Activated T-cell treated with anti-CD3 and anti-CD28 coated beads for 1 hour (primary cell): ENCODE data around the gene SLC7A4.
"Not testable (repeated sequence)": the region's sequence is repeated elsewhere in the genome, so short reads cannot be mapped to it uniquely, and the experiment has no call there.

Source experiments
- DNase-seq: peaks from one replicate; pipeline ENCODE4 v3.0.0-alpha.2; 2020; ENCODE audit warnings: low read depth

The SLC7A4 gene

DNA sequence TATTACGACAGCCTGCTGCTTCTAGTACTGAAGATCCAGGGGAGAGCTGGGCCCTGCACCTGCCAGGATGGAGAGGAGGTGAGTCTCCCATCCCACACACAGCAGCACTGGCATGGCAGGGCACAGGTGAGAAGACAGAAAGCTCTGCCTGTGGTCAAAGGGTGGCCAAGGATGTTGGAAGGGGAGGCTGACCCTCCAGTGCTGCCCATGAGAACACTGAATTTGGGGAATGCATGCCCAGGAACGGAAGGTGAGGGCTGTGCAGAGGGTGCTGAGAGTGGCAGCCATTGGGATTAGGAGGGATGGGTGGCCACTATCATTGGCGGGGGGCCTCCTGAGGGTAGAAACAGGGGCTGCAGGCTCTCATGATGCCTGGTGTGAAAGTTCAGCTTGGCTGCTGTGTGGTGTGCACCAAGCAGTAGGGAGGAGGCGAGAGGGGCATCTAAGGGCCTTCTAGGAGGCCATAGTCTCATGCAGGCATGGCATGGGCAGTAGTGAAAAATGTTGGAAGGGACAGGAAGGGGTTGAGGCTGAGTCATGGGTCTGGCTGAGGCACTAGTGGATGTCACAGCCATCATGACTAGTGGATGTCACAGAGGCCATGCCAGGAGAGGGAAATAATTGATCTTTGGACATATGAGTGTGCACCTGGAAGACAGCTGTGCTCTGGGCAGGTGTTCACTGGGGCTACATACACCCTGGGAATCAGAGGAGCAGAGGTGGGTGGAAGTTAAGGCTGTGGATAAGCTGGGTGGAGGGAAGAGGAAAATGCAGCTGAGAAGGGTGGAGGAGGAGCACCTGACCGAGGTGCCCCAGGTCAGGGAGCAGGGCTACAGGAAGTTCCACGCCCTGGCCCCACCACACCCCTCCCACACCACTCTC lies 10.9 kb upstream of the SLC7A4 start:
- no peak for DNase-seq

GRCh38 chr22:21041937-21042336 lies 9.6 kb upstream of the SLC7A4 start:
- DNase-seq = no peak

GRCh38 chr22:21039158-21039557 lies 6.8 kb upstream of the SLC7A4 start:
- not testable (repeated sequence) for DNase-seq

DNA sequence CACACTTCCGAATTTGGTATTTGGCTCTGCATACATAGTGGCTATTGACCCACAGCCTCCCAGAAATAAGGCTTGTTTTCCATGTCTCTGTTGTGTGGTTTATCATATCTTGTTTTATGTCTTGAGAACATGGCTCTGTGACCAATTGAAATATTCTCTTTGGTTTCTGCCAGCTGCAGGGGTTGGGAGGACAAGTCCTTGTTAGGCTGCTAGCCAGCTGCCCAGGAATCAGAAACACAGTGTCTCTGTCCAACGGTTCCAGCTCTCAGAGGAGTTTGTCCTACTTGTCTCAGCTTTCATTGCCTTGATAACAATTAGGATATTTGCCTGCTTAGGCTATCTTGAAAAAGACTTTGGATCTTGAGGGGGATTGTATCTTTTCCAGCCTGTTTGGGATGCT lies 6.0 kb upstream of the SLC7A4 start:
- no peak for DNase-seq

- no peak for DNase-seq
Measured at GRCh38 chr22:21034989-21035388, 2.6 kb upstream of the SLC7A4 start.

GRCh38 chr22:21033895-21034294 lies 1.5 kb upstream of the SLC7A4 start:
- no peak for DNase-seq

DNA sequence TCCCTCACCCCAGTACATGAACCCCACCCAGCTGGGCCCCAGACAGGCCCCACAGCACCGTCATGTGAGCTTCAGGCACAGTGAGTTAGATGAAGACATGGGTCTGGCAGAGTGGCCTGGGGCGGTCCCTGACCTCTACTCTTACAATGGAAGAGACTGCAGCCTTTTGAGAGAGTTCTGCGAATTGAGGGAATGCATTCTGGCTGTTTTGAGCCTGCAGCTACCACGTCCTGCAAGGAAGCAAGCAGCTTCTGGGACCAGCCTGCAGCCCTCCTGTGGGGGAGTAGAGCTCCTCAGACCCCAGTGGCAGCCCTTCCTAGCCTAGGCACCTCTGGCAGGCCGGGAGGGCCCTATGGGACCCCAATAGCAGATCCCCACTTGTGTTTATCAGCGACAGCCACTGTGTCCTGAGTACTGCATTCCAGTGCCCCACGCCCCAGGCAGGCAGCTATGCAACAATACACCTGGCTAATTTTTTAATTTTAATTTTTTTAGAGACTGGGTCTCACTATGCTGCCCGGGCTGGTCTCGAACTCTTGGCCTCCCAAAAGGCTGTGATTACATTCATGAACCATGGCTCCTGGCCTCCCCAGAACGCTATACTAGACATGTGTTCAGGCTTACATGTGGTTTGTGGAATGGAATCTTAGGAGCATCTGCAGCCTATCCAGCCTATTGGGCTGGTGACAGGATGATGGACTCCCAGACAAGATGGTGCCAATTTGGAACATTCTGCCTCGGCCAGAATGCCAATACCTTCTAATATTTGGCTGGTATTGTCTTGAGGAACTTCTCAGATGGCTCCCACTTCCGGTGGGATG lies 717 bp upstream of the SLC7A4 start:
- no peak for DNase-seq

DNA sequence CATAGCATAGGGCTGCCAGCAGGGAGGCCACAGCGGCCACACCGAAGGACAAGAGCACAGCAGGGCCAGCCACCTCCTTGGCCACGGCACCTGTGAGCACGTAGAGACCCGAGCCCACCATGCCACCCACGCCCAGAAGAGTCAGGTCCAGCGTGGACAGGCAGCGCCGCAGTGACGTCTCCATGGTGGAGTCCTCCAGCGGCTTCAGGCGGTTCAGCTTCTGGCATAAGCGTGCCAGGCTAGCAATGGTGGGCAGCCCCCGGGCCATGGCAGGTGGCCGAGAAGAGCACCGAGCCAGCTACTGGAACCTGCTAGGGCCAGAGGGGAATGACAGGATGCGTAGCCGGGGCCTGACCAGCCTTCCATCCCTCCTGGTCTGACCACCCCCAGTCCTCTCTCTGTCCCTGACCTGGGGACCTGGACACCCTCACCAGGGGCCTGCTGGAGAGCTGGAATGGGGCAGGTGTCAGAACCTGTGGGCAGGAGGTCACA lies 770 bp downstream of the SLC7A4 start:
- DNase-seq = no peak

- no peak for DNase-seq
Measured at GRCh38 chr22:21030621-21031544, 1.5 kb downstream of the SLC7A4 start.

GRCh38 chr22:21030032-21030431 lies 2.3 kb downstream of the SLC7A4 start:
- no peak for DNase-seq

GRCh38 chr22:21029486-21030025 lies 2.8 kb downstream of the SLC7A4 start:
- no peak for DNase-seq

GRCh38 chr22:21028277-21029251 lies 3.8 kb downstream of the SLC7A4 start:
- no peak for DNase-seq

DNA sequence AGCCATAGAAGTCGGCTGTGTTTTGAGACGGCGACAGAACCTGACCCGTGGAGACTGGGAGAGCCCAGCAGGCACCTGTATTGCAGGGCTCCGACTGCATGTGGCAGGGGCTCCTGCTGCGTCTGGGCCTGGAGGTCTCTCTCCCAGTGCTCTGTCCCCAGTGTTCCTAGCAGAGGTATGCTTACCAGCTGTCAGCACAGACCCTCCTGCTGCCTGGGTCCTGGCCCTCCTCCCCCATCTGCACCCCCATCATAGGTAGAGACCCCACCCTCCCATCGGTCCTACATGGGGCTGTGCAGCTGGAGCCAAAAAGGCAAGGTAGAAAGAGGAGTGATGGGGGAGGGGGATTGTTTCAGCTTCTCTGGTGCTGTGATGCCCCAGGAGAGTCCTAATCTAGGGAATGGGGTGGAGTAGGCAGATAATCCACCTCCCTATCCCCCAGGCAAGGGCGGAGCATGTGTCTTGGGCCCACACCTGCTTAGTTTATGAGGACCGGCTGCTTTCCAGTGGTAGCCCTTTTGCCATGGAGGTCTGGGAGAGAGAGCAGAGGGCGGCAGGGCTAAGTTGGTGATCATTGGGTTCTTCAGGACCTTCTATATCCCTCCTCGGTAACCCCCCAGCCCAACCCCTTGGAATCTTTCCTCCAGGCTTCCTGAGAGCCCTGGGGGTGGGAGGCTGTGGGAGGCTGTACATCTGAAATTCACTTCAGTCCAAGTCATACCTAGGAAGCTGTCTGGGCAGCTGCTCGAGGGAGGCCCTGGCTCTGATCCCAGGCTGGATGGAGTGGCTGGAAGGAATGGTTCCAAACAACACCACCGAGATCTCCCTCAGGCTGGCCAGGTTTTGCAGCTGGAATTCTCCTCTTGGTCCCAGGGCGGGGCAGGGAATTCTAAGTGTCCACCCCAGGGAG lies 5.3 kb downstream of the SLC7A4 start:
- no peak for DNase-seq

GRCh38 chr22:21025763-21026755 lies 6.3 kb downstream of the SLC7A4 start:
- DNase-seq = no peak

DNA sequence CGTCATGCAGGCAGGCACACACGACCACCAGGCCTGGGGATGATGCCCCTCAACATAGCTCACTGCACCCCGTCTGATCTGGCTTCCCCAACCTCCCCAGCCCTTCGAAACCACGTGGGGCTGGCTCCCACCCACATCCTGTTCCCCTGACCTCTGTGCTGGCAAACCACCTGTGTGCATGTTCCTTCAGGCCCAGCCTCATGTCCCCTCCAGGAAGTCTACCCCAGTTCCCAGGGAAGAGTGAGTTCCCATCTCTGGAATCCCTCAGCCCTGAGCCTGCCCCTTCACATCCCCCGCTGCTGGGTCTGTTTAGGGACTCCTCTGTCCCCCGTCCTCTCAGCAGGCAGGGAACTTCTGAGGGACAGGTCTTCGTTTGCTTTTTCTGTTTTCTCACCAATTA lies 7.1 kb downstream of the SLC7A4 start:
- no peak for DNase-seq

- no peak for DNase-seq
Measured at GRCh38 chr22:21022955-21023614, 9.3 kb downstream of the SLC7A4 start.

GRCh38 chr22:21022507-21022906 lies 9.9 kb downstream of the SLC7A4 start:
- DNase-seq = no peak
